Central memory CD4-positive, alpha-beta T cell (primary cell): Measurements from ENCODE around the gene CDS1.
"Not testable (repeated sequence)": the region's sequence is repeated elsewhere in the genome, so short reads cannot be mapped to it uniquely, and the experiment has no call there.

Experiments
- DNase-seq: peaks from one replicate; pipeline ENCODE4 v3.0.0; 2022
- total RNA-seq, 3 experiments: gene quantifications; one replicate each; lab custom pipeline; 2026; lab: John Stamatoyannopoulos, UW

The CDS1 gene
- total RNA-seq = 0.56 to 2.3 (median 1.7) reads per million in 3 experiments

- peak; percentile 9 for DNase-seq
These were observed at the start of gene CDS1 for GRCh38 chr4:84582988-84583875. TSS of gene CDS1 (plus strand) at chr4:84583127. CDS start at chr4:84583402, 275 bp downstream.

- DNase-seq = no peak
These were observed 47.0 kb upstream of the CDS1 start for GRCh38 chr4:84535901-84536300.

- DNase-seq = no peak
These were observed 37.8 kb upstream of the CDS1 start for GRCh38 chr4:84545093-84545492.

GRCh38 chr4:84547211-84547610 is 35.7 kb upstream of the CDS1 start:
- no peak for DNase-seq

- DNase-seq = not testable (repeated sequence)
These were observed 33.7 kb upstream of the CDS1 start for GRCh38 chr4:84549191-84549590.

GRCh38 chr4:84562156-84562555 is 20.8 kb upstream of the CDS1 start:
- no peak for DNase-seq

GRCh38 chr4:84563002-84563401 is 19.9 kb upstream of the CDS1 start:
- no peak for DNase-seq

GRCh38 chr4:84565951-84566350 is 17.0 kb upstream of the CDS1 start:
- no peak for DNase-seq

- DNase-seq = no peak
These were observed 14.4 kb upstream of the CDS1 start for GRCh38 chr4:84568496-84568895.

GRCh38 chr4:84569009-84569408 is 13.9 kb upstream of the CDS1 start:
- DNase-seq = no peak

GRCh38 chr4:84573385-84574068 is 9.4 kb upstream of the CDS1 start:
- no peak for DNase-seq

GRCh38 chr4:84574069-84574720 is 8.7 kb upstream of the CDS1 start:
- DNase-seq = no peak

GRCh38 chr4:84578540-84579402 is 4.2 kb upstream of the CDS1 start:
- no peak for DNase-seq

- DNase-seq = no peak
These were observed 3.5 kb upstream of the CDS1 start for GRCh38 chr4:84579403-84579776.

- DNase-seq = peak; percentile 90
These were observed 482 bp upstream of the CDS1 start for GRCh38 chr4:84582302-84582987.

GRCh38 chr4:84583876-84584380 is 1.0 kb downstream of the CDS1 start:
- peak; percentile 9 for DNase-seq

GRCh38 chr4:84585251-84585650 is 2.3 kb downstream of the CDS1 start:
- DNase-seq = no peak

- no peak for DNase-seq
These were observed 11.8 kb downstream of the CDS1 start for GRCh38 chr4:84594724-84595123.

- DNase-seq = no peak
These were observed 13.9 kb downstream of the CDS1 start for GRCh38 chr4:84596826-84597225.

- DNase-seq = no peak
These were observed 14.5 kb downstream of the CDS1 start for GRCh38 chr4:84597450-84597849.

GRCh38 chr4:84606645-84607044 is 23.7 kb downstream of the CDS1 start:
- DNase-seq = no peak

- DNase-seq = no peak
These were observed 28.6 kb downstream of the CDS1 start for GRCh38 chr4:84611531-84611930.
